ENCODE measurements around the gene GDF9. TPM values are rescaled to one million over a fixed set of nuclear protein-coding genes. Genes with fewer than 3 reads are reported as not detected.

The GDF9 gene
- total RNA-seq, 4 donors from 2014 or later: 0.27 to 0.33 TPM; not detected in 2

- H3K4me3 ChIP-seq (replicated peaks in 1 of 3): no peak overlapping the region
- WGBS, 2 donors: 93 to 94% methylated on average over 3 of the region's 3 CpGs
- no peaks in the 10 kb centered on the region for H3K9me3 ChIP-seq
- H3K36me3 ChIP-seq: no peaks in the 10 kb centered on the region
- H3K4me1 ChIP-seq: peaks cover 9 to 19% of the 10 kb centered on the region in 2 donors
- DNase-seq: no peak
- no peak for TF ChIP-seq POLR2A (IDR thresholded peaks at IDR 0.05)
- no peak for TF ChIP-seq CTCF (IDR thresholded peaks at IDR 0.05)
- H3K27me3 ChIP-seq: no peaks in the 10 kb centered on the region
- intact Hi-C loops (cut with DNase I): loop anchor here (10.0 kb wide), 3 partner anchors 80 to 440 kb away; partner anchors contain the start of gene CCNI2
- no peak overlapping the region for H3K27ac ChIP-seq
These were observed 41.8 kb downstream of the GDF9 start for GRCh38 chr5:132824426-132824825.

- Histone ChIP-seq H3K27me3 (no peaks in the 10 kb centered on the region), H3K36me3 (no peaks in the 10 kb centered on the region), H3K4me3 (replicated peaks in 1 of 3) (no peak overlapping the region), H3K9me3 (no peaks in the 10 kb centered on the region), H3K4me1 (peaks cover 3 to 12% of the 10 kb centered on the region in 2 donors), H3K27ac (no peak overlapping the region)
- 79 to 90% methylated on average over 3 to 7 of the region's 7 CpGs for WGBS, 2 donors
- TF ChIP-seq POLR2A (IDR thresholded peaks at IDR 0.05): no peak
- no peak for TF ChIP-seq CTCF (IDR thresholded peaks at IDR 0.05)
- intact Hi-C loops (cut with DNase I): loop anchor here (10.0 kb wide), 3 partner anchors 79 to 439 kb away; partner anchors contain the start of gene CCNI2
- no peak for DNase-seq
These were observed 42.7 kb downstream of the GDF9 start for GRCh38 chr5:132823481-132824050.

GRCh38 chr5:132822650-132823480 lies 43.4 kb downstream of the GDF9 start:
- Histone ChIP-seq H3K4me1 (peaks cover 3 to 12% of the 10 kb centered on the region in 2 donors), H3K27ac (no peak overlapping the region), H3K4me3 (replicated peaks in 1 of 3) (no peak overlapping the region), H3K36me3 (no peaks in the 10 kb centered on the region), H3K27me3 (no peaks in the 10 kb centered on the region), H3K9me3 (no peaks in the 10 kb centered on the region)
- peak in 1 of 6 experiments; percentile 3 for TF ChIP-seq CTCF (IDR thresholded peaks at IDR 0.05)
- TF ChIP-seq POLR2A (IDR thresholded peaks at IDR 0.05): peak in 1 of 2 donors; percentile 8
- intact Hi-C loops (cut with DNase I): loop anchor here (10.0 kb wide), 3 partner anchors 78 to 438 kb away; partner anchors contain the start of gene CCNI2
- WGBS, 2 donors: 54 to 56% methylated on average over 15 to 25 of the region's 68 CpGs
- DNase-seq: peak; percentile 61 to 67

GRCh38 chr5:132821791-132822190 lies 44.5 kb downstream of the GDF9 start:
- peaks cover 3 to 12% of the 10 kb centered on the region in 2 donors for H3K4me1 ChIP-seq

More at GRCh38 chr5:132821791-132822190, 44.5 kb downstream of the GDF9 start:
- 25 to 64% methylated on average over 1 of the region's 1 CpG for whole genome bisulfite sequencing, 2 donors
- DNase-seq: peak; percentile 74 to 75
- no peaks in the 10 kb centered on the region for H3K27me3 ChIP-seq
- no peaks in the 10 kb centered on the region for H3K9me3 ChIP-seq
- no peaks in the 10 kb centered on the region for H3K36me3 ChIP-seq
- H3K4me3 ChIP-seq (replicated peaks in 1 of 3): no peak overlapping the region
- TF ChIP-seq POLR2A (IDR thresholded peaks at IDR 0.05): no peak
- no peak for TF ChIP-seq CTCF (IDR thresholded peaks at IDR 0.05)
- no peak overlapping the region for H3K27ac ChIP-seq
- intact Hi-C loops (cut with DNase I): loop anchor here (10.0 kb wide), 3 partner anchors 77 to 437 kb away; partner anchors contain the start of gene CCNI2

Data from thyroid gland (tissue), 4 donors.